ENCODE data around the gene ARHGEF9.

The ARHGEF9 gene

GRCh38 chrX:63708801-63709200, 76.2 kb downstream of the ARHGEF9 start:
- no peak for TF ChIP-seq TCF4 (CRISPR knock-in tag; IDR thresholded peaks at IDR 0.05; ENCODE audit: borderline replicate concordance)
- no peak for TF ChIP-seq OSR1 (CRISPR knock-in tag; IDR thresholded peaks at IDR 0.05)
- no peak for TF ChIP-seq ZFP30 (CRISPR knock-in tag; IDR thresholded peaks at IDR 0.05)
- TF ChIP-seq BACH2 (CRISPR knock-in tag; IDR thresholded peaks at IDR 0.05; ENCODE audit: borderline replicate concordance) = no peak
- no peak for TF ChIP-seq ZNF8 (CRISPR knock-in tag; IDR thresholded peaks at IDR 0.05)
- no peak for TF ChIP-seq SNAI2 (CRISPR knock-in tag; IDR thresholded peaks at IDR 0.05)
- no peak for TF ChIP-seq PATZ1 (CRISPR knock-in tag; IDR thresholded peaks at IDR 0.05; ENCODE audit: borderline replicate concordance)
- no peak for TF ChIP-seq ISL1 (CRISPR knock-in tag; IDR thresholded peaks at IDR 0.05)
- TF ChIP-seq TOX (CRISPR knock-in tag; IDR thresholded peaks at IDR 0.05; ENCODE audit: borderline replicate concordance) = no peak
- TF ChIP-seq ZNF70 (CRISPR knock-in tag; IDR thresholded peaks at IDR 0.05) = no peak
- TF ChIP-seq ZNF565 (CRISPR knock-in tag; conservative IDR thresholded peaks at IDR 0.05; ENCODE audit: low read depth) = no peak
- no peak for TF ChIP-seq ARNTL (CRISPR knock-in tag; IDR thresholded peaks at IDR 0.05; ENCODE audit: borderline replicate concordance, low read depth)
- TF ChIP-seq ZC3H10 (CRISPR knock-in tag; IDR thresholded peaks at IDR 0.05) = no peak
- TF ChIP-seq, protein P1, sequence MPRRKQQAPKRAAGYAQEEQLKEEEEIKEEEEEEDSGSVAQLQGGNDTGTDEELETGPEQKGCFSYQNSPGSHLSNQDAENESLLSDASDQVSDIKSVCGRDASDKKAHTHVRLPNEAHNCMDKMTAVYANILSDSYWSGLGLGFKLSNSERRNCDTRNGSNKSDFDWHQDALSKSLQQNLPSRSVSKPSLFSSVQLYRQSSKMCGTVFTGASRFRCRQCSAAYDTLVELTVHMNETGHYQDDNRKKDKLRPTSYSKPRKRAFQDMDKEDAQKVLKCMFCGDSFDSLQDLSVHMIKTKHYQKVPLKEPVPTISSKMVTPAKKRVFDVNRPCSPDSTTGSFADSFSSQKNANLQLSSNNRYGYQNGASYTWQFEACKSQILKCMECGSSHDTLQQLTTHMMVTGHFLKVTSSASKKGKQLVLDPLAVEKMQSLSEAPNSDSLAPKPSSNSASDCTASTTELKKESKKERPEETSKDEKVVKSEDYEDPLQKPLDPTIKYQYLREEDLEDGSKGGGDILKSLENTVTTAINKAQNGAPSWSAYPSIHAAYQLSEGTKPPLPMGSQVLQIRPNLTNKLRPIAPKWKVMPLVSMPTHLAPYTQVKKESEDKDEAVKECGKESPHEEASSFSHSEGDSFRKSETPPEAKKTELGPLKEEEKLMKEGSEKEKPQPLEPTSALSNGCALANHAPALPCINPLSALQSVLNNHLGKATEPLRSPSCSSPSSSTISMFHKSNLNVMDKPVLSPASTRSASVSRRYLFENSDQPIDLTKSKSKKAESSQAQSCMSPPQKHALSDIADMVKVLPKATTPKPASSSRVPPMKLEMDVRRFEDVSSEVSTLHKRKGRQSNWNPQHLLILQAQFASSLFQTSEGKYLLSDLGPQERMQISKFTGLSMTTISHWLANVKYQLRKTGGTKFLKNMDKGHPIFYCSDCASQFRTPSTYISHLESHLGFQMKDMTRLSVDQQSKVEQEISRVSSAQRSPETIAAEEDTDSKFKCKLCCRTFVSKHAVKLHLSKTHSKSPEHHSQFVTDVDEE (CRISPR knock-in tag; IDR thresholded peaks at IDR 0.05) = no peak
- no peak for TF ChIP-seq PPARA (CRISPR knock-in tag; IDR thresholded peaks at IDR 0.05; ENCODE audit: borderline replicate concordance)
- TF ChIP-seq CSRNP3 (CRISPR knock-in tag; IDR thresholded peaks at IDR 0.05) = no peak
- TF ChIP-seq CSDC2 (CRISPR knock-in tag; IDR thresholded peaks at IDR 0.05) = no peak
- TF ChIP-seq ESRRG (CRISPR knock-in tag; IDR thresholded peaks at IDR 0.05) = no peak
- TF ChIP-seq POU6F1 (CRISPR knock-in tag; IDR thresholded peaks at IDR 0.05; ENCODE audit: borderline replicate concordance, low read depth) = no peak
- TF ChIP-seq GLIS3 (CRISPR knock-in tag; IDR thresholded peaks at IDR 0.05) = no peak
- no peak for ATAC-seq

GRCh38 chrX:63702556-63702955, 82.5 kb downstream of the ARHGEF9 start:
- ATAC-seq = no peak
- TF ChIP-seq GLIS3 (CRISPR knock-in tag; IDR thresholded peaks at IDR 0.05) (no peak), CSRNP3 (CRISPR knock-in tag; IDR thresholded peaks at IDR 0.05) (no peak), BACH2 (CRISPR knock-in tag; IDR thresholded peaks at IDR 0.05; ENCODE audit: borderline replicate concordance) (no peak), ZFP30 (CRISPR knock-in tag; IDR thresholded peaks at IDR 0.05) (no peak), ZNF565 (CRISPR knock-in tag; conservative IDR thresholded peaks at IDR 0.05; ENCODE audit: low read depth) (no peak), OSR1 (CRISPR knock-in tag; IDR thresholded peaks at IDR 0.05) (no peak), ZNF70 (CRISPR knock-in tag; IDR thresholded peaks at IDR 0.05) (no peak), PPARA (CRISPR knock-in tag; IDR thresholded peaks at IDR 0.05; ENCODE audit: borderline replicate concordance) (no peak), CSDC2 (CRISPR knock-in tag; IDR thresholded peaks at IDR 0.05) (no peak), ZC3H10 (CRISPR knock-in tag; IDR thresholded peaks at IDR 0.05) (no peak), ZFP3 (CRISPR knock-in tag; IDR thresholded peaks at IDR 0.05) (no peak), POU6F1 (CRISPR knock-in tag; IDR thresholded peaks at IDR 0.05; ENCODE audit: borderline replicate concordance, low read depth) (no peak), PATZ1 (CRISPR knock-in tag; IDR thresholded peaks at IDR 0.05; ENCODE audit: borderline replicate concordance) (no peak)

Data from SK-N-SH treated with all-trans-retinoic acid at 6 μM for 48 hours (cell line).